A549 (cell line): ENCODE measurements around the gene MOSMO. TPM values are rescaled to one million over a fixed set of nuclear protein-coding genes. Genes with fewer than 3 reads are reported as not detected.
"Not testable (repeated sequence)": the region's sequence is repeated elsewhere in the genome, so short reads cannot be mapped to it uniquely, and the experiment has no call there.

Source experiments
- ATAC-seq, 2 experiments: fragments of 200-7000 bp in 1 of 2; fragments of >200 bp in 1 of 2; cut with Nextera tagmentation in 1 of 2; cut with Tn5 transposase in 1 of 2; 3 replicates each; pipeline versions ENCODE4 v1.8.0 to v1.9.1; 2018 to 2020; ENCODE audit warnings: mild to moderate bottlenecking in 1 of 2, moderate library complexity in 1 of 2
- CTCF ChIA-PET: fragments of 300-600 bp; sonication (Branson Sonifier 250); formaldehyde crosslinking; extraction: SDS; loops from one replicate; lab custom pipeline; 2021; ENCODE audit warnings: antibody characterized with exemption, inconsistent platforms; lab: Yijun Ruan, JAX
- POLR2A ChIA-PET: fragments of 350-600 bp; formaldehyde crosslinking; extraction: SDS; loops from one replicate; lab custom pipeline; 2021; ENCODE audit warnings: antibody characterized with exemption, inconsistent platforms; lab: Yijun Ruan, JAX
- DNase-seq, 2 experiments: peaks; one replicate each; pipeline versions ENCODE4 v3.0.0 to v3.0.0-alpha.2; 2011 to 2016; ENCODE audit warnings: low read depth in 1 of 2, low spot score in 1 of 2
- FAIRE-seq: peaks from 2 replicates; lab custom pipeline; 2011; peaks lifted over from hg19 to GRCh38; lab: Jason Lieb, UNC
- H3K27ac ChIP-seq, 2 experiments: fragments of >200 bp; sonication (Bioruptor Twin); formaldehyde crosslinking; 3 replicates each; pipeline ENCODE4 v1.5.1; 2016 to 2017
- H3K4me1 ChIP-seq: fragments of >200 bp; sonication (Bioruptor Twin); formaldehyde crosslinking; 3 replicates; pipeline ENCODE4 v1.6.1; 2016
- H3K4me2 ChIP-seq: fragments of >200 bp; sonication (Bioruptor Twin); formaldehyde crosslinking; 3 replicates; pipeline ENCODE4 v1.6.1; 2016
- H3K4me3 ChIP-seq: fragments of >200 bp; sonication (Bioruptor Twin); formaldehyde crosslinking; 3 replicates; pipeline ENCODE4 v1.5.1; 2016
- H3K9me3 ChIP-seq: fragments of >200 bp; sonication (Bioruptor Twin); formaldehyde crosslinking; 3 replicates; pipeline ENCODE4 v1.6.1; 2016
- CBX2 ChIP-seq: fragments of 200-600 bp; sonication (generic); IDR thresholded peaks from 2 replicates; pipeline ENCODE4 v1.6.1; 2016; ENCODE audit warnings: low read depth, mild to moderate bottlenecking, borderline replicate concordance
- CBX8 ChIP-seq: fragments of 200-600 bp; sonication (generic); IDR thresholded peaks from 2 replicates; pipeline ENCODE4 v1.6.1; 2016
- EHF ChIP-seq: fragments of 250-450 bp; sonication (Bioruptor Pico); IDR thresholded peaks from 2 replicates; pipeline ENCODE4 v1.5.0; 2020; ENCODE audit warnings: mild to moderate bottlenecking
- EHMT2 ChIP-seq: fragments of 200-600 bp; sonication (generic); IDR thresholded peaks from 2 replicates; pipeline ENCODE4 v1.6.1; 2016; ENCODE audit warnings: antibody characterized with exemption, low read depth, mild to moderate bottlenecking, moderate library complexity
- ESRRA ChIP-seq: fragments of 150-350 bp; IDR thresholded peaks from 2 replicates; pipeline ENCODE4 v1.6.1; 2014; ENCODE audit warnings: mild to moderate bottlenecking, low read length, borderline replicate concordance
- HDAC2 ChIP-seq: fragments of 200-600 bp; sonication (generic); IDR thresholded peaks from 2 replicates; pipeline ENCODE4 v1.6.1; 2016
- HEYL ChIP-seq: fragments of 250-450 bp; sonication (Bioruptor Pico); IDR thresholded peaks from 2 replicates; pipeline ENCODE4 v1.8.0; 2021; ENCODE audit warnings: mild to moderate bottlenecking, moderate library complexity
- HOXB13 ChIP-seq: fragments of 250-450 bp; sonication (Bioruptor Pico); IDR thresholded peaks from 2 replicates; pipeline ENCODE4 v1.5.0; 2020; ENCODE audit warnings: low read depth, mild to moderate bottlenecking, moderate library complexity
- JUN ChIP-seq, 2 experiments: fragments of >200 bp; sonication (Bioruptor Twin); formaldehyde crosslinking; IDR thresholded peaks; 2 replicates in 1 of 2; 3 replicates in 1 of 2; pipeline ENCODE4 v1.6.1; 2016 to 2017
- KDM1A ChIP-seq: fragments of 200-600 bp; sonication (generic); IDR thresholded peaks from 2 replicates; pipeline ENCODE4 v1.6.1; 2016; ENCODE audit warnings: low read depth, mild to moderate bottlenecking
- MYC ChIP-seq: IDR thresholded peaks from 2 replicates; pipeline ENCODE4 v1.6.1; 2012; ENCODE audit warnings: mild to moderate bottlenecking, inconsistent platforms, low read length, improper control_type of control experiment, borderline replicate concordance
- NR3C1 ChIP-seq: fragments of >200 bp; sonication (Bioruptor Twin); formaldehyde crosslinking; IDR thresholded peaks from 3 replicates; pipeline ENCODE4 v1.6.1; 2017
- PHF8 ChIP-seq: fragments of 200-600 bp; sonication (generic); IDR thresholded peaks from 2 replicates; pipeline ENCODE4 v1.6.1; 2016; ENCODE audit warnings: low read depth, mild to moderate bottlenecking, antibody characterized with exemption, moderate library complexity, borderline replicate concordance
- POLR2A ChIP-seq: IDR thresholded peaks from 2 replicates; pipeline ENCODE4 v1.6.1; 2012; ENCODE audit warnings: mild to moderate bottlenecking, low read length
- POLR2AphosphoS2 ChIP-seq: conservative IDR thresholded peaks from 2 replicates; pipeline ENCODE4 v1.6.1; 2012; ENCODE audit warnings: low read length, improper control_type of control experiment, inconsistent platforms
- RARB ChIP-seq: fragments of 250-450 bp; sonication (Bioruptor Pico); IDR thresholded peaks from 2 replicates; pipeline ENCODE4 v1.8.0; 2021; ENCODE audit warnings: mild to moderate bottlenecking, moderate library complexity
- RFX5 ChIP-seq: fragments of 450-650 bp; IDR thresholded peaks from 2 replicates; pipeline ENCODE4 v1.7.1; 2014; ENCODE audit warnings: antibody characterized with exemption, mild to moderate bottlenecking, moderate library complexity
- RNF2 ChIP-seq: fragments of 200-600 bp; sonication (generic); IDR thresholded peaks from 2 replicates; pipeline ENCODE4 v1.6.1; 2016; ENCODE audit warnings: low read depth, mild to moderate bottlenecking, antibody characterized with exemption, moderate library complexity, borderline replicate concordance
- SMC3 ChIP-seq: fragments of >200 bp; sonication (Bioruptor Twin); formaldehyde crosslinking; IDR thresholded peaks from 3 replicates; pipeline ENCODE4 v1.6.1; 2018; ENCODE audit warnings: inconsistent platforms
- TP53 ChIP-seq: fragments of 250-450 bp; sonication (Bioruptor Pico); IDR thresholded peaks from 2 replicates; pipeline ENCODE4 v1.5.0; 2021; ENCODE audit warnings: mild to moderate bottlenecking, moderate library complexity
- ZC3H11A ChIP-seq: fragments of 450-650 bp; IDR thresholded peaks from 2 replicates; pipeline ENCODE4 v1.6.1; 2014; ENCODE audit warnings: antibody characterized with exemption, mild to moderate bottlenecking
- WGBS: methylation state at CpG from one replicate; pipeline ENCODE4 v1.1.6; 2017; ENCODE audit errors: missing lambda C conversion rate; 5-methylcytosine and 5-hydroxymethylcytosine counted together
- polyA plus RNA-seq, 4 experiments: library from polyadenylated mRNA; depleted of rRNA in 3 of 4; stranded (reverse); fragments of >200 nt; fragmentation: RNase III in 1 of 4; extraction: RNeasy Plus Mini Kit Qiagen cat#74134 plus additional on column Dnase treatment in 1 of 4; gene quantifications; 2 replicates in 3 of 4; 3 replicates in 1 of 4; pipeline ENCODE4 v1.2.3, GENCODE V29; 2011 to 2017
- TF ChIP-seq, protein P1 (sequence below): IDR thresholded peaks from 2 replicates; pipeline ENCODE4 v1.6.1; 2012; ENCODE audit warnings: low read depth, borderline replicate concordance
- TF ChIP-seq, protein P2 (sequence below): fragments of >200 bp; sonication (Bioruptor Twin); formaldehyde crosslinking; IDR thresholded peaks from 3 replicates; pipeline ENCODE4 v1.5.1; 2016
- TF ChIP-seq, protein P3 (sequence below): fragments of 250-450 bp; sonication (Bioruptor Pico); IDR thresholded peaks from 2 replicates; pipeline ENCODE4 v1.5.0; 2021; ENCODE audit warnings: mild to moderate bottlenecking, moderate library complexity, borderline replicate concordance

The MOSMO gene
- polyA plus RNA-seq, 2 of the 4 experiments (the other 2 are of a cell fraction) = 9.7 to 14.4 TPM

DNA sequence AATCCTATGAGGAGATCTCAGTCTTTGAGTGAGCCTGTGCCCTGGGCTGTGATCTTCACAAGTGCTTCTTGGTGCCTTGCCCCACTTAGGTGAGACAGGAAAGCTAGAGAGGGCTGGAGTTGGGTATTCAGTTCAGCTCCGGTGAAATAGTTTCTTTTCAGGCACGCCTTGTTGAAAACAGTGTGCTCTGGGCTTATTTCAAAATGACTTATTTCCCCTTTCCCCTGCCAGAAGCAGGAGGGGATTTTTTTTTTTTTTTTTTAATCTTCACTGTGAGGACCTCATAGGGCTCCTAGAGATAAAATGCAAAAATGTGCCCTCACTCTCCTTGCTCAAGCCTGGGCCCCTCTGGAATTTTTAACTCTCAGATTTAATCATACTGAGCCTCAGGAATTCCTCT lies 27.2 kb downstream of the MOSMO start:
- FAIRE-seq = no peak
- Histone ChIP-seq H3K9me3 (peaks cover 5% of the 10 kb centered on the region; the same call in 1 of the 3 replicates), H3K4me1 (peaks cover 7% of the 10 kb centered on the region; the same call in 1 of the 3 replicates), H3K27ac (no peak overlapping the region), H3K4me3 (no peak overlapping the region), H3K4me2 (no peak overlapping the region)
- WGBS = 91% methylated on average over 2 of the region's 2 CpGs
- ChIA-PET CTCF (interaction anchor here (0.6 kb wide), 1 partner anchor 496 kb away, joined by 3 read pairs; no protein-coding TSS in a partner anchor), POLR2A (no interaction called here)
- ATAC-seq = no peak
- DNase-seq = no peak
- TF ChIP-seq RFX5 (no peak), RNF2 (no peak), HOXB13 (CRISPR knock-in tag) (no peak), RARB (CRISPR knock-in tag) (no peak), ZC3H11A (no peak), CBX2 (no peak), POLR2AphosphoS2 (no peak), NR3C1 (no peak), HEYL (no peak), JUN (IDR thresholded peaks at IDR 0.05) (no peak), HDAC2 (no peak), MYC (no peak), EHMT2 (no peak), POLR2A (no peak), KDM1A (no peak)
- TF ChIP-seq, protein P1, sequence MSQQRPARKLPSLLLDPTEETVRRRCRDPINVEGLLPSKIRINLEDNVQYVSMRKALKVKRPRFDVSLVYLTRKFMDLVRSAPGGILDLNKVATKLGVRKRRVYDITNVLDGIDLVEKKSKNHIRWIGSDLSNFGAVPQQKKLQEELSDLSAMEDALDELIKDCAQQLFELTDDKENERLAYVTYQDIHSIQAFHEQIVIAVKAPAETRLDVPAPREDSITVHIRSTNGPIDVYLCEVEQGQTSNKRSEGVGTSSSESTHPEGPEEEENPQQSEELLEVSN = no peak
- TF ChIP-seq, protein P2, sequence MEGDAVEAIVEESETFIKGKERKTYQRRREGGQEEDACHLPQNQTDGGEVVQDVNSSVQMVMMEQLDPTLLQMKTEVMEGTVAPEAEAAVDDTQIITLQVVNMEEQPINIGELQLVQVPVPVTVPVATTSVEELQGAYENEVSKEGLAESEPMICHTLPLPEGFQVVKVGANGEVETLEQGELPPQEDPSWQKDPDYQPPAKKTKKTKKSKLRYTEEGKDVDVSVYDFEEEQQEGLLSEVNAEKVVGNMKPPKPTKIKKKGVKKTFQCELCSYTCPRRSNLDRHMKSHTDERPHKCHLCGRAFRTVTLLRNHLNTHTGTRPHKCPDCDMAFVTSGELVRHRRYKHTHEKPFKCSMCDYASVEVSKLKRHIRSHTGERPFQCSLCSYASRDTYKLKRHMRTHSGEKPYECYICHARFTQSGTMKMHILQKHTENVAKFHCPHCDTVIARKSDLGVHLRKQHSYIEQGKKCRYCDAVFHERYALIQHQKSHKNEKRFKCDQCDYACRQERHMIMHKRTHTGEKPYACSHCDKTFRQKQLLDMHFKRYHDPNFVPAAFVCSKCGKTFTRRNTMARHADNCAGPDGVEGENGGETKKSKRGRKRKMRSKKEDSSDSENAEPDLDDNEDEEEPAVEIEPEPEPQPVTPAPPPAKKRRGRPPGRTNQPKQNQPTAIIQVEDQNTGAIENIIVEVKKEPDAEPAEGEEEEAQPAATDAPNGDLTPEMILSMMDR = no peak

DNA sequence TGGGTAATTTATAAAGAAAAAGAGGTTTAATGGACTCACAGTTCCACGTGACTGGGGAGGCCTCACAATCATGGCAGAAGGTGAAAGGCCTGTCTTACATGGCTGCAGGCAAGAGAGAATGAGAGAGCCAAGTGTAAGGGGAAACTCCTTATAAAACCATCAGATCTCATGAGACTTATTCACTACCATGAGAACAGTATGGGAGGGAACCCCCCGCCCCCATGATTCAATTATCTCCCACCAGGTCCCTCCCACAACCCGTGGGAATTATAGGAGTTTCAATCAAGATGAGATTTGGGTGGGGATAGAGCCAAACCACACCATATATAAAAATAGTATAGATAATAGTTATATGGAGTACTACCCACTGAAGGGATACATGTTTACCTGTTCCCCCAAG lies 36.0 kb downstream of the MOSMO start:
- H3K4me1 ChIP-seq, H3K9me3 ChIP-seq, H3K4me2 ChIP-seq, FAIRE-seq, DNase-seq, ATAC-seq, H3K4me3 ChIP-seq, POLR2A ChIA-PET, H3K27ac ChIP-seq: not testable (repeated sequence)
- 79% methylated on average over 3 of the region's 3 CpGs for WGBS
- CTCF ChIA-PET = interaction anchor here (1.0 kb wide), 1 partner anchor 34 kb away, joined by 3 read pairs; no protein-coding TSS in a partner anchor

DNA sequence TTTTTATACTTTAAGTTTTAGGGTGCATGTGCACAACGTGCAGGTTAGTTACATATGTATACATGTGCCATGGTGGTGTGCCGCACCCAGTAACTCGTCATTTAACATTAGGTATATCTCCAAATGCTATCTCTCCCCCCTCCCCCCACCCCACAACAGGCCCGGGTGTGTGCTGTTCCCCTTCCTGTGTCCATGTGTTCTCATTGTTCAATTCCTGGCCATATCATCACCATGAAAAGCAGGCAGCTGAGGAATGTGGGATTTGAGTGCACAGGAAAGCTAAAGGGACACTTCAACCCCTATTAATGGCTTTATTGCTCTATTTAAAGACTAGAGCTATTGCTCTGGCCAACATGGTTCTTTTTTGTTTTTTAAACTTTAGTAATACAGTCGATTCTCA lies 38.0 kb downstream of the MOSMO start:
- DNase-seq, H3K4me2 ChIP-seq, CTCF ChIA-PET, H3K27ac ChIP-seq, H3K9me3 ChIP-seq, POLR2A ChIA-PET, ATAC-seq, H3K4me1 ChIP-seq, FAIRE-seq, H3K4me3 ChIP-seq: not testable (repeated sequence)
- WGBS = 43% methylated on average over 5 of the region's 5 CpGs

DNA sequence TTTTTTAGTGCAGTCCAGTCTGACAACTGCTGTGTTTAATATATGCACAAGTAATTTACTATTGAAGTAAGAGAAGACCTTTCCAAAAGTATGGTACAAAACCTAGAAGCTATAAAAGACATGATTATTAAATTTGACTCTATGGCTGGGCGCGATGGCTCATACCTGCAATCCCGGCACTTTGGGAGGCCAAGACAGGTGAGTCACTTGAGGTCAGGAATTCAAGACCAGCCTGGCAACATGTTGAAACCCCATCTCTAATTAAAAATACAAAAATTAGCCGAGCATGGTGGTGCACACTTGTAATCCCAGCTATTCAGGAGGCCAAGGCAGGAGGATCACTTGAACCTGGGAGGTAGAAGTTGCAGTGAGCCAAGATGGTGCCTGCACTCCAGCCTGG lies 43.1 kb downstream of the MOSMO start:
- DNase-seq = no peak
- no peak for FAIRE-seq
- Histone ChIP-seq H3K4me1 (no peaks in the 10 kb centered on the region), H3K9me3 (no peaks in the 10 kb centered on the region), H3K4me2 (no peak overlapping the region), H3K4me3 (no peak overlapping the region), H3K27ac (no peak overlapping the region)
- ATAC-seq = no peak
- POLR2A ChIA-PET = no interaction called here
- WGBS = 89% methylated on average over 4 of the region's 4 CpGs
- CTCF ChIA-PET = interaction anchor here (0.8 to 1.2 kb wide), 4 partner anchors 26 to 56 kb away, joined by 3 to 6 read pairs (median 4); partner anchors contain the start of gene MOSMO
- TF ChIP-seq, protein P3, sequence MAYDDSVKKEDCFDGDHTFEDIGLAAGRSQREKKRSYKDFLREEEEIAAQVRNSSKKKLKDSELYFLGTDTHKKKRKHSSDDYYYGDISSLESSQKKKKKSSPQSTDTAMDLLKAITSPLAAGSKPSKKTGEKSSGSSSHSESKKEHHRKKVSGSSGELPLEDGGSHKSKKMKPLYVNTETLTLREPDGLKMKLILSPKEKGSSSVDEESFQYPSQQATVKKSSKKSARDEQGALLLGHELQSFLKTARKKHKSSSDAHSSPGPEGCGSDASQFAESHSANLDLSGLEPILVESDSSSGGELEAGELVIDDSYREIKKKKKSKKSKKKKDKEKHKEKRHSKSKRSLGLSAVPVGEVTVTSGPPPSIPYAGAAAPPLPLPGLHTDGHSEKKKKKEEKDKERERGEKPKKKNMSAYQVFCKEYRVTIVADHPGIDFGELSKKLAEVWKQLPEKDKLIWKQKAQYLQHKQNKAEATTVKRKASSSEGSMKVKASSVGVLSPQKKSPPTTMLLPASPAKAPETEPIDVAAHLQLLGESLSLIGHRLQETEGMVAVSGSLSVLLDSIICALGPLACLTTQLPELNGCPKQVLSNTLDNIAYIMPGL (CRISPR knock-in tag) = no peak
- no peak for TF ChIP-seq POLR2A
- no peak for TF ChIP-seq EHF
- TF ChIP-seq NR3C1 = no peak
- no peak for TF ChIP-seq RARB (CRISPR knock-in tag)
- no peak for TF ChIP-seq HOXB13 (CRISPR knock-in tag)
- no peak for TF ChIP-seq PHF8
- no peak for TF ChIP-seq CBX2
- TF ChIP-seq TP53 = no peak
- TF ChIP-seq RFX5 = no peak
- no peak for TF ChIP-seq ESRRA
- TF ChIP-seq SMC3 = no peak
- TF ChIP-seq HDAC2 = no peak
- TF ChIP-seq CBX8 = no peak
